Dendritic cell treated with granulocyte-macrophage colony-stimulating factor and Interleukin-4, amounts not matched to agents 40 ng/mL and 50 ng/mL, for 4 days (primary cell): Measurements from ENCODE around the gene FAM222B.
"Not testable (repeated sequence)": the region's sequence is repeated elsewhere in the genome, so short reads cannot be mapped to it uniquely, and the experiment has no call there.

Experiments used
- H3K27ac Mint-ChIP-seq: one replicate; pipeline ENCODE4 v1.8.0; 2022; ENCODE audit warnings: mild to moderate bottlenecking, mixed read lengths
- H3K27me3 Mint-ChIP-seq: one replicate; pipeline ENCODE4 v1.8.0; 2022; ENCODE audit warnings: mild to moderate bottlenecking, mixed read lengths
- H3K36me3 Mint-ChIP-seq: one replicate; pipeline ENCODE4 v1.8.0; 2022; ENCODE audit warnings: low read depth, mixed read lengths
- H3K4me1 Mint-ChIP-seq: one replicate; pipeline ENCODE4 v1.8.0; 2022; ENCODE audit warnings: low read depth, mixed read lengths
- H3K4me3 Mint-ChIP-seq: one replicate; pipeline ENCODE4 v1.8.0; 2022; ENCODE audit warnings: mild to moderate bottlenecking, moderate library complexity, mixed read lengths
- H3K9me3 Mint-ChIP-seq: one replicate; pipeline ENCODE4 v1.8.0; 2022; ENCODE audit warnings: mixed read lengths
- intact Hi-C: fragments of 100-400 bp; cut with micrococcal nuclease; formaldehyde crosslinking; loops from one replicate; pipeline ENCODE4 v1.15.0; 2022

The FAM222B gene

DNA sequence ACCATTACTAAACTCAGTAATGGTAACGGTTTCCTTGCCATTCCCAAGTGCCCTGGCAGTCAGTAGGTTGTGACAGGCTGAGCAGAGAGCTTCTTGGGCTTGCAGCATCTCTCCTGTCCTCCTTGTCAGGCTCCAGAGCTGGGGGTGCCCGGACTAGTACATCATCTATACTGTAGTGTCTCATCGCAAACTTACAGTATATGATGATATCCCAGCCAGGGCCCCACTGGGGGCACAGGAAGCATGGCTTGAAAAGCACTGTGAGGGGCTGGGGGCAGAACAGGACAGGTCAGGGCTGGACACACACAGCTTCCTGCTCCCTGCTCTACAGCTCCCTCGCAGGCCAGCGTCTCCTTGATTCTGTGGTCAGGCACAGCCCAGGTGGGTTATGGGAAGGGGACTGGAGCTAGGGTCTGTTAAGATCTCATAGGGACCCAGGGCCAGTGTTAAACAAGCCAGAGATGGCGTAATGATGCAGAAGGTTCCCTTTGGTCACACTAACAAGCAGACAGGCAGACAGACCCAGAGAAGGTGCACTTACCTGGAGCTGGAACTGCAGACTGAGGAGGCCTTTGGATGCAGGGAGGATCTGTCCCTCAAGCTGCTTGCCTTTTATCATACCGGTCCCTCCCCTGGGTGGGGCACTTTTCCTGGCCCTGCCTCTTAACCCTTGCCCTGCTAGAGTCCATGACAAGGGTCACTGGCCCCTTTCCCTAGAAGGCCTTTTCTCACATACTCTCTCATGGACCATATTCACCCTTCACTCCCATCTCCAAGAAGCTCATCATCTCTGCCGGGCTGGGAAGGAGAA is 19.0 kb upstream of the FAM222B start:
- no peaks in the 10 kb centered on the region for H3K9me3 Mint-ChIP-seq
- peaks cover 56% of the 10 kb centered on the region for H3K36me3 Mint-ChIP-seq
- no peak overlapping the region for H3K4me3 Mint-ChIP-seq
- peaks cover 22% of the 10 kb centered on the region for H3K4me1 Mint-ChIP-seq
- no peaks in the 10 kb centered on the region for H3K27me3 Mint-ChIP-seq
- intact Hi-C loops, result no loop called here
- peak overlapping the region; percentile 16 for H3K27ac Mint-ChIP-seq

DNA sequence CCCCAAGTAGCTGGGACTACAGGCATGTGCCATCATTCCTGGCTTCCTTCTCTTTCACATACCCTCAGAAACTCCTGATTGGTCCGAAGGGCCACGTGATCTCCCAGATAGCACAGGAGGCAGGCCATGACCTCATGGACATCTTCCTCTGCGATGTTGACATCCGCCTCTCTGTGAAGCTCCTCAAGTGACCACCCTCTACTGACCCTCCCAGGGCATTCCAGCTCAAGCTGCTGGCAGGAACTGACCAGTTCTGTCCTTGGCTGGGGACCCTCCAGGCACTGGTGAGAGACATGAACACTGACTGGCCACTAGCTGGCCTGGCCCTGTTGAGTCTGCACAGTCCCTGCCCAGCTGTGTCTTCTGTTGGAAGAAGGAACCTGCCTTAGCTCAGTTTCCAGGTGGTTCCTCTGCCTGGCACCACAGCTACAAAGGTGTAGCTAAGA is 17.8 kb upstream of the FAM222B start:
- intact Hi-C loops, result no loop called here
- H3K27me3 Mint-ChIP-seq, result no peaks in the 10 kb centered on the region
- no peaks in the 10 kb centered on the region for H3K9me3 Mint-ChIP-seq
- no peak overlapping the region for H3K27ac Mint-ChIP-seq
- no peak overlapping the region for H3K4me3 Mint-ChIP-seq
- peaks cover 62% of the 10 kb centered on the region for H3K36me3 Mint-ChIP-seq
- H3K4me1 Mint-ChIP-seq, result peaks cover 17% of the 10 kb centered on the region

DNA sequence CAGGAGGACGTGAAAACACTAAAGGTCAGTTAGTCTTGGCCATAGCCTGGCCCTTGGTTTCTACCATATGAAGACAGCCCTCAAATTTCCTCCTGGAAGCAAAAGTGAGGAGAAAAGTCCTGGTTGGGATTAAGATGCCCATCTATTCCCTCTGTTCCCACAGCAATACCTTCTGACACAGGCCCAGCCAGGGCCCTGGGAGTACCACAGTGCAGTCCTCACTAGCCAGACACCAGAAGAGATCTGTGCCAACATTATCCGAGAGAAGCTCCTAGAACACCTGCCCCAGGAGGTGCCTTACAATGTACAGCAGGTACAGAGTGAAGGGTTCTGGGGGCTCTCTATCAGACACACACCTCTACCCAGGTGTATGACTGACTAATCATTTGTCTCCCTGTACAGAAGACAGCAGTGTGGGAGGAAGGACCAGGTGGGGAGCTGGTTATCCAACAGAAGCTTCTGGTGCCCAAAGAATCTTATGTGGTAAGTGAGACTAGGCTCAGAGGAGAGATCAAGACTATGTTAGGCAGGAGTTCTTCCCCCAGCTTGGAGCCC is 16.3 kb upstream of the FAM222B start:
- Mint-ChIP-seq H3K27ac (no peak overlapping the region), H3K9me3 (no peaks in the 10 kb centered on the region), H3K4me1 (peaks cover 26% of the 10 kb centered on the region), H3K4me3 (no peak overlapping the region), H3K36me3 (peaks cover 71% of the 10 kb centered on the region), H3K27me3 (no peaks in the 10 kb centered on the region)
- intact Hi-C loops, result no loop called here

DNA sequence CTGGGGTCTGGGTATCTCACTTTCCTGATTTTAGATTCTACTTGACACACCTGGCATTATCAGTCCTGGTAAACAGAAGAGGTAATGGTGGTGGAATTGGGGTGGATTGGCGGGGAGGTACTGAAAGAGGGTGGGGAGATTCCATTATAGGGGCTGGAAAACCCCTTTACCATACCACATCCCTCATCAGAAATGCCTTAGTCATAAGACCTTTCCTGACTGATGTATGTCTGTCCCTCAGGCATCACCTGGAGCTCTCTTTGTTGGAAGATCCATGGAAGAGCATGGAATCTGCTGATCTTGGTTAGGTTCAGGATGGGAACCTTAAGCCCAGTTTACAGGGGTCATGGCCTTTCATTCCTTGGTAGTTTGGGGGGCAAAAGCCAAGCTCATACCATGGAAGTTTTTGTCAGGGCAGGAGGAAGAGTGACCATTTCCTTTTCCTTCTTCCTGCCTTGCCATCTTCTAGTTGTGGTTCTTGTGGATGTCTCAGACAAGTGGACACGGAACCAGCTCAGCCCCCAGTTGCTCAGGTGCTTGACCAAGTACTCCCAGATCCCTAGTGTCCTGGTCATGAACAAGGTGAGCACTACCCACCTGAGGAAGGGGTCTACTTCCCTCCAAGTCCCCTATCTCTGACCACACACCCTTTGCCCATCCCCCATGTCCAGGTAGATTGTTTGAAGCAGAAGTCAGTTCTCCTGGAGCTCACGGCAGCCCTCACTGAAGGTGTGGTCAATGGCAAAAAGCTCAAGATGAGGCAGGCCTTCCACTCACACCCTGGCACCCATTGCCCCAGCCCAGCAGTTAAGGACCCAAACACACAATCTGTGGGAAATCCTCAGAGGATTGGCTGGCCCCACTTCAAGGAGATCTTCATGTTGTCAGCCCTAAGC is 15.6 kb upstream of the FAM222B start:
- H3K4me3 Mint-ChIP-seq, result no peak overlapping the region
- no peak overlapping the region for H3K27ac Mint-ChIP-seq
- no peaks in the 10 kb centered on the region for H3K27me3 Mint-ChIP-seq
- peaks cover 27% of the 10 kb centered on the region for H3K4me1 Mint-ChIP-seq
- peaks cover 71% of the 10 kb centered on the region for H3K36me3 Mint-ChIP-seq
- no peaks in the 10 kb centered on the region for H3K9me3 Mint-ChIP-seq
- intact Hi-C loops, result no loop called here

DNA sequence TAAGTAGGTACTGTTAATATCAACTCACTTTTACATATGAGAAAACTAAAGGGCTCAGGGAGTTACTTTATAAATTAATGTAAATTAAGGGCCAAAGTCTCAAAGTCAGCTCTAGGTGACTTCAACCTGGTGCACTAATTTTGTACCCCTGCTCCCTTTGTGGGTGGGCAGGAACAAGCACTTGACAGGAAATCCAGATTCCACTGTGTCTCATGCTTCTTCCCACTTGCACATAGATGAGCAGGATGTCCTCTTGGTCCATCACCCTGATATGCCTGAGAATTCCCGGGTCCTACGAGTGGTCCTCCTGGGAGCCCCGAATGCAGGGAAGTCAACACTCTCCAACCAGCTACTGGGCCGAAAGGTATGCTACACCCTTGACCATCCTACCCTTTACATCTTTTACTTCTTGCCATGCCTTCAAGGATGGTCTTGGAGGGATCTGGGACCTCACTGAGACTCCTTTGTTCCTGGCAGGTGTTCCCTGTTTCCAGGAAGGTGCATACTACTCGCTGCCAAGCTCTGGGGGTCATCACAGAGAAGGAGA is 13.5 kb upstream of the FAM222B start:
- H3K9me3 Mint-ChIP-seq, result no peaks in the 10 kb centered on the region
- intact Hi-C loops, result no loop called here
- H3K4me3 Mint-ChIP-seq, result no peak overlapping the region
- peaks cover 60% of the 10 kb centered on the region for H3K36me3 Mint-ChIP-seq
- peaks cover 12% of the 10 kb centered on the region for H3K4me1 Mint-ChIP-seq
- H3K27ac Mint-ChIP-seq, result no peak overlapping the region
- H3K27me3 Mint-ChIP-seq, result no peaks in the 10 kb centered on the region

DNA sequence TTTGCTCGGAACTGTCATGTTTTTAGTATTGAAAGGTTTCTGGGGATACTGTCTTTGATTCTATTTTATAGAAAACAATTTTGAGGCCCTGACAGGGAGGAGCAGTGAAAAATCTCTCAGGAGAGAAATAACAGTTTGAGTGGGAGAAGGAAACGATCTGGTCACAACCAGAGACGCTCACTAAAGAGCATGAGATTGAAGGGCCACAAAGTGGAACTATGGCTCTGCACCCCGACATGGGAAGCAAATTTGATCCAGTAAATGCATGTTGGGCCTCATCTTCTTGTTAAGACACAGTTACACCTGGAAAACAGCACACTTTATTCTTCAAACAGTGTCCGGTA is 12.7 kb upstream of the FAM222B start:
- Mint-ChIP-seq H3K27ac (peak overlapping the region; percentile 93), H3K4me1 (peaks cover 12% of the 10 kb centered on the region), H3K9me3 (no peaks in the 10 kb centered on the region), H3K4me3 (peak overlapping the region; percentile 87), H3K27me3 (no peaks in the 10 kb centered on the region), H3K36me3 (peaks cover 52% of the 10 kb centered on the region)
- intact Hi-C loops, result loop anchor here (2.0 kb wide), 1 partner anchor 47 kb away; the partner anchor contains the start of gene DHRS13

DNA sequence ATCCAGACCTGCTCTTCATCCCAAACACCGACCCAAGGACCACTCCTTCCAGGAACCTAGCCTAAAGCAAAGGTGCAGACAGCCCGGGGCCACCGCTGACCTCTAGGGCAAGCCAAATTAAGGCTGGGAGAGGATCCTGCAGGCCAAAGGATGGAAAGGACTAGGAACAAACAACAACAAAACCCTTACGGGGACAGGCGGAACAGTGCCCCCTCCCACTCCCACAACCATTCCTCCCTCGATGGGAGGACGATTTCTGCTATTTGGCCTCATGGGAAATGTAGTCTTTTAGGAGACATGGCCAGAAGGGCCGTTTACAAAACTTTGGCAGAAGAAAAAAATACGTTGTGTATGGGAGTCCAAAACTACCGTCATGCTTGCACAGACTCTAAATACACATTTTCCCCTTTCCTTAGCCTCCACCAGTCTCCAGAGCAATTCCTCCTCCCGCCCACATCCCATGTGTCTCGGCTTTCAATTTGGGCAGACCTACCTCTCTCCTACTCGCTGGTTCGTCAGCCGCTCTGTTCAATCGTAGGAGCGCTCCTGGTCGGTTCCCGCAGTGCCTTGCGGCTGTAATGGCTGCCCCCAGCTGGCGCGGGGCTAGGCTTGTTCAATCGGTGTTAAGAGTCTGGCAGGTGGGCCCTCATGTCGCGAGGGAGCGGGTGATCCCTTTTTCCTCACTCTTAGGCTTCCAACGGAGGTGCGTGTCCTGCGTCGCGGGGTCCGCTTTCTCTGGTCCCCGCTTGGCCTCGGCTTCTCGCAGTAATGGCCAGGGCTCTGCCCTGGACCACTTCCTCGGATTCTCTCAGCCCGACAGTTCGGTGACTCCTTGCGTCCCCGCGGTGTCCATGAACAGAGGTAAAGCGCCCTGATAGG is 12.1 kb upstream of the FAM222B start, which contains the start of gene ERAL1:
Gene ERAL1, plus strand, starts transcription at position 560 of the 879 bp plus-strand sequence. Its CDS starts 19 bp downstream, at position 579.
- Mint-ChIP-seq H3K36me3 (peaks cover 46% of the 10 kb centered on the region), H3K9me3 (no peaks in the 10 kb centered on the region), H3K27ac (peak within 1 kb of the TSS; percentile 93), H3K27me3 (peaks cover 1% of the 10 kb centered on the region), H3K4me1 (peaks cover 12% of the 10 kb centered on the region), H3K4me3 (peak within 1 kb of the TSS; percentile 87)
- intact Hi-C loops, result loop anchor here (2.0 kb wide), 1 partner anchor 48 kb away; the partner anchor contains the start of gene DHRS13

DNA sequence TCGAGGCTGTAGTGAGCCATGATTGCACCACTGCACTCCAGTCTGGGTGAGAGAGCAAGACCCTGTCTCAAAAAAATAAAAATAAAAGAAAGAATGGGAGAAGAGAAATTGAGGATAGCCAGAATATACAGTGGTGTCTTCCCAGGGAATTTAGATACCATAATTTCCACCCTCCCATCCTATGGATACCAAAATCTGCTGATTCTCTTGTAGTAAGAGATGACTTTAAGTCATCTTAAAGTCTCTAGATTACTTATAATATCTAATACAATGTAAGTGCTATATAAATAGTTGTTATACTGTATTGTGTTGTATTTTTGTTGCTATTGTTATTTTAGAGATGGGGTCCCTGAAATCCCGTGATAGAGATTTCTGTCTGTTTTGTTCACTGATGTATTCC is 10.7 kb upstream of the FAM222B start:
- no peak overlapping the region for H3K4me3 Mint-ChIP-seq
- intact Hi-C loops, result no loop called here

DNA sequence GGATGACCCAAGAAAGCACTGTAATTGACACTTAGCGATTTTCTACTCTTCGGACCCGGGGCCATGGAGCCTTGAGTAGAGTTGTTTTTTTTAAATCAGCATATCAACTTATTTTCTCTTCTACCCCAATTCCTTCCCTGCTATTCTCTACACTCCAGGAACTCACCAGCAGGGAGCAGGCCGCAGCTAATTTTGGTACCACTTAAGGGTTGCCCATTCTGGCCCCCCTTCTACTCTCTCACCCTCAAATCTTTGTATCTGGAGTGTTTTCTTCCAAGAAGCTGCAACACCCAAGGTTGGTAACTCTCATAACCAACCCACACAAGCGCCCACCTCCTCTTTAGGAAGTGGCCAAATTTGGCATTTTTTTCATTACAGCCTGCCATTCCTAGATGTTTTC is 6.7 kb upstream of the FAM222B start:
- H3K4me3 Mint-ChIP-seq, result no peak overlapping the region
- intact Hi-C loops, result loop anchor here (5.0 kb wide), 1 partner anchor 68 kb away; no protein-coding TSS in a partner anchor
- no peaks in the 10 kb centered on the region for H3K9me3 Mint-ChIP-seq
- H3K4me1 Mint-ChIP-seq, result peaks cover 10% of the 10 kb centered on the region
- peaks cover 4% of the 10 kb centered on the region for H3K27me3 Mint-ChIP-seq
- H3K36me3 Mint-ChIP-seq, result no peaks in the 10 kb centered on the region
- H3K27ac Mint-ChIP-seq, result no peak overlapping the region

More for the DNA sequence above, 10.7 kb upstream of the FAM222B start:
- H3K27me3 Mint-ChIP-seq, result peaks cover 4% of the 10 kb centered on the region
- peaks cover 32% of the 10 kb centered on the region for H3K36me3 Mint-ChIP-seq
- H3K27ac Mint-ChIP-seq, result no peak overlapping the region
- no peaks in the 10 kb centered on the region for H3K9me3 Mint-ChIP-seq
- H3K4me1 Mint-ChIP-seq, result peaks cover 17% of the 10 kb centered on the region

DNA sequence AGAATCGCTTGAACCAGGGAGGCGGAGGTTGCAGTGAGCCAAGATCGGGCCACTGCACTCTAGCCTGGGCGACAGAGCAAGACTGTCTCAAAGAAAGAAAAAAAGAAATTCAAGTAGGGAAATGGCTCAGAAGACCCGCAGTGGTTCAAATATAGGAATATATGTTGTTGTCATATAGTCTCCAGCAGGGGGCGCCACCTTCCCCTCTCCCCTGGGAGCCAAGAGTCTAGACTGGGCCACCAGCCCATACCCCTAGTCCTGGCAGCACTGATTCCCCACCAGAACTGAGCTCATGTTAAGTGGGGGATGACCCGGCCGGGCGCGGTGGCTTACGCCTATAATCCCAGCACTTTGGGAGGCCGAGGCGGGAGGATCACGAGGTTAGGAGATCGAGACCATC is 6.1 kb upstream of the FAM222B start:
- not testable (repeated sequence) for H3K4me1 Mint-ChIP-seq, H3K36me3 Mint-ChIP-seq, H3K27ac Mint-ChIP-seq, H3K9me3 Mint-ChIP-seq, H3K27me3 Mint-ChIP-seq, H3K4me3 Mint-ChIP-seq
- intact Hi-C loops, result loop anchor here (5.0 kb wide), 1 partner anchor 69 kb away; no protein-coding TSS in a partner anchor

DNA sequence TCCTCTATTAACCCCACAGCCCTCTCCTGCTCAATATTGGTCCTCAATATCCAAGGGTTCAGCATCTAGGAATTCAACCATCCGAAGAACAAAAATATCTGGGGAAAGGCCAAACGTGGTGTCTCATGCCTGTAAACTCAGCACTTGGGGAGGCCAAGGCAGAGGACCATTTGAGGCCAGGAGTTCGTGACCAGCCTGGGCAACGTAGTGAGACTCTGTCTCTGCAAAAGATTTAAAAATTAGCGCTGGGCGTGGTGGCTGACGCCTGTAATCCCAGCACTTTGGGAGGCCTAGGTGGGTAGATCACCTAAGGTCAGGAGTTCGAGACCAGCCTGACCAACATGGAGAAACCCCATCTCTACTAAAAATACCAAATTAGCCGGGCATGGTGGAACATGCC is 4.1 kb upstream of the FAM222B start:
- not testable (repeated sequence) for H3K27me3 Mint-ChIP-seq, H3K9me3 Mint-ChIP-seq, H3K4me3 Mint-ChIP-seq, H3K36me3 Mint-ChIP-seq, H3K27ac Mint-ChIP-seq
- intact Hi-C loops, result loop anchor here (5.0 kb wide), 1 partner anchor 71 kb away; no protein-coding TSS in a partner anchor
- H3K4me1 Mint-ChIP-seq, result peaks cover 13% of the 10 kb centered on the region

DNA sequence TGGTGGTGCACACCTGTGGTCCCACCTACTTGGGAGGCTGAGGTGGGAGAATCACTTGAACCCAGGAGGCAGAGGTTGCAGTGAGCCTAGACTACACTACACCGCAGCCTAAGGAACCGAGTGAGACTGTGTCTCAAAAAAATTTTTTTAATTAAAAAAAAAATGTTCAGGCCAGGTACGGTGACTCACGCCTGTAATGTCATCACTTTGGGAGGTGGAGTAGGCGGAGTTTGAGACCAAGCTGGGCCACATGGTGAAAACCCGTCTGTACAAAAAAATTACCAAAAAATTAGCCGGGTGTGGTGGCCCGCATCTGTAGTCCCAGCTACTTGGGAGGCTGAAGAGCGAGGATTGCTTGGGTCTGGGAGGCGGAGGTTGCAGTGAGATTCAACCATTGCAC is 3.6 kb upstream of the FAM222B start:
- intact Hi-C loops, result loop anchor here (5.0 kb wide), 1 partner anchor 71 kb away; no protein-coding TSS in a partner anchor
- H3K36me3 Mint-ChIP-seq, result peaks cover 8% of the 10 kb centered on the region
- no peaks in the 10 kb centered on the region for H3K9me3 Mint-ChIP-seq
- H3K27me3 Mint-ChIP-seq, result peaks cover 4% of the 10 kb centered on the region
- no peak overlapping the region for H3K4me3 Mint-ChIP-seq
- peaks cover 13% of the 10 kb centered on the region for H3K4me1 Mint-ChIP-seq
- no peak overlapping the region for H3K27ac Mint-ChIP-seq

DNA sequence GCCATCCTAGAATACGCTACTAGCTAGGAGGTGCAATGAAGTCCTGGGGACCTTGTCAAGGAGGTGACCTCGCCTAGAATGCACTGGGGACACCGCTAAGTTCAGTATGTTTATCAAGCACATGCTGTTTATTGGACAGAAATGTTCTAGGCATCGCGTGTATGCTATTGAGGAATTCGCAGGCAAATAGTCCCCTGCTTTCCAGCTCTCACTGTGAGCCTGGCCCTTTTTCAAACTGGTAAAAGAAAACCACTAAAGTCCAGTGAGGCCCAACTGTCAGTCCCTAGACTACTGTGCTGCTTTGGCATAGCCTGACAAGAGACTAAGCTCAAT is 1.2 kb upstream of the FAM222B start:
- Mint-ChIP-seq H3K36me3 (peaks cover 8% of the 10 kb centered on the region), H3K4me3 (no peak overlapping the region), H3K27me3 (peaks cover under 1% of the 10 kb centered on the region), H3K27ac (no peak overlapping the region), H3K9me3 (no peaks in the 10 kb centered on the region), H3K4me1 (peaks cover 8% of the 10 kb centered on the region)
- intact Hi-C loops, result no loop called here
